Skin epidermis (tissue), 12 donors: ENCODE measurements around the gene MAPRE3.

Experiments used
- H3K27ac ChIP-seq, 21 experiments: fragments of 200-600 bp; sonication (generic) in 11 of 21; one replicate each; pipeline ENCODE4 v1.5.0; 2020; ENCODE audit warnings: mild to moderate bottlenecking in 3 of 21, inconsistent platforms in 2 of 21, moderate library complexity in 2 of 21
- H3K4me3 ChIP-seq, 7 experiments: fragments of 200-600 bp; sonication (generic) in 2 of 7; one replicate each; pipeline ENCODE4 v1.5.0; 2020; ENCODE audit warnings: inconsistent platforms in 2 of 7, mild to moderate bottlenecking in 2 of 7, moderate library complexity in 1 of 7

MAPRE3 gene

DNA sequence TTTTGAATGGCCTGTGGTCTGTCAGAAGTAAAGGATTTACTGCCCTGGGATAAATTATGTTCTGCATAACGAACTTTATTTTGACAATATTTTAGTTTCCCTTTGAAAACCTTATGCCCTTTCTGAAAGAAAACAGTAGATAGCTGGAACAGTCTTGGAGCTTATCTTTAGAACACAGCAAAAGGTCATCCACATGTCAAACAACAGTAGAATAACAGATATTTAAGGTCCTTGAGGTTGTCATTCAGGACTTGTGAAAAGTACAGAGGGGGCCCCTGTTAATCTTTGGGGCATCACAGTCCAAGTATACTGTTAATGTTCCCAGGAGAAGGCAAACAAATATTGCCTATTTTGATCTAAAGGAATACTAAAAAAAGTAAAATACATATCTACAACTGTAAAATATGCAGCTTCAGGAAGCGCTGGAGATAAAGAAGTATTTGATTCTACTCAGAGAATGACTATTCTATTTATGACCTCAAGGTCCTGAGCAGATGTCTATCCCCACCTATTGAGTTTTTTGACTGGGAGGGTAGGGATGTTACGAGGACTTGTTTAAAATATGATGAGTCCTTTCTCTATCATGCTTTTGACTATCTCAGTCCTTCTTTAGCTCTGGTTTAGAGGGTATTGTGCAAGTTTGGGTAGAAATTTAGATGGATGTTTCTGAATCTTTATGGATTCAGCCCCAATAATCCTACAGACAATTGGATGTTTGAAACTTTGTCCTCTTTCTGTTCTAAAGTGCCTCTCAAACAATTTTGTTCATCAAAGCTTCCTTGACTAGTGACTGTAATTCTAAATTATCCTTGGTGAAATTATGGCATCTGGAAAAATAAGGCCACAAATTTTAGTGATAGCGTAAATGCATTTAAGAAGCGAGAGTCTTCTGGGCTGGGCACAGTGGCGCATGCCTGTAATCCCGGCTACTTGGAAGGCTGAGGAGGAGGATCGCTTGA is 37.3 kb downstream of the MAPRE3 start:
- Histone ChIP-seq H3K4me3 (no peak overlapping the region), H3K27ac (no peak overlapping the region)

DNA sequence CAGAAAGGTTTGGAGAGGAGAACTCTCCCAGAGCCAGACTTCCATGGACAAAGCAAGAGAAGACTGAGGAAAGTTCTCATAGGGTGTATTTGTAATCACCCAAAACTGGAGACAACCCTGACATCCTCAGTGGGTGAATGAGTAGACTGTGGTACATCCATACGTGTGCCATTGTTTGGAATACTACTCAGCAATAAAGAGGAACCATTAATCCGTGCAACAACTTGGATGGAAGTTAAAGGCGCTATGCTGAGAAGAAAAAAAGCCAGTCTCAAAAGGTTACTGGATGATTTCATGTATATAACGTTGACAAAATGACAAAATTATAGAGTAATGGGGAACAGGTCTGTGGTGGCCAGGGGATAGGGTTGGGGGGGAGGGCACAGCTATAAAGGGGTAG is 38.2 kb downstream of the MAPRE3 start:
- Histone ChIP-seq H3K27ac (no peak overlapping the region), H3K4me3 (no peak overlapping the region)

DNA sequence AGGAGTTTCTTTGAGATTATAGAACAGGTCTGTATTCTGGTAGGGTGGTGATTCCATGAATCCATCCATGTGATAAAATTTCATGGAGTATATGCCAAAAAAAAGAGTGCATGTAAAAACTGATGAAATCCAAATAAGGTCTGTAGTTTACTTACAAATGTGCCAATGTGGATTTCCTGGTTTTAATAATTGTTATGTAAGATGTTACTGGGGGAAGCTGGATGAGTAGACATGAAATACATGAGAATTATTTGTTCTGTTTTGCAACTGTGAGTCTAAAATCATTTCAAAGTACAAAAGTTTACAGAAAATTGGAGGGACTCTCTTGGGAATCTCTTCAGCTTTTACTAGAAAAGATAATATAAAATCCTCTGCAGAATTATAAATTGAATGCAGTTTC is 38.6 kb downstream of the MAPRE3 start:
- H3K4me3 ChIP-seq: no peak overlapping the region
- no peak overlapping the region for H3K27ac ChIP-seq

DNA sequence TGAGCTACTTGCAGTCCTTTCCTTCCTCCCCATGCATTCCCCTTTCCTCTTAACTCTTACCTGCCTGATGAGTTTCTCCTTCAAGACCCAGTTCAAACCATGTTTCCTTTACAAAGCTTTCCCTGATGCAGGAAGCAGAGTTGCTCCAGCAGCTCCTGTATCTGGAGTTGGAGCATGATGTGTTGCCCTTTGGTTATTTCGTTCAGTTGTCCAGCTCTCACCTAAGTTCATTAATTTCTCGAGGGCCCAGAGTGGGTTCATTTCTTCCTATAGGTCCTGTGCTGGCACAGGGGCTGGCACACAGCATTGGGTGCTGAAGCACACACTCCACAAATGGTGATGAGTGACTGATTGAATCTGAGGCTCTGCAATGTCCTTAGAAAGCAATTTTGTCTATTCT is 39.3 kb downstream of the MAPRE3 start:
- Histone ChIP-seq H3K27ac (no peak overlapping the region), H3K4me3 (no peak overlapping the region)

DNA sequence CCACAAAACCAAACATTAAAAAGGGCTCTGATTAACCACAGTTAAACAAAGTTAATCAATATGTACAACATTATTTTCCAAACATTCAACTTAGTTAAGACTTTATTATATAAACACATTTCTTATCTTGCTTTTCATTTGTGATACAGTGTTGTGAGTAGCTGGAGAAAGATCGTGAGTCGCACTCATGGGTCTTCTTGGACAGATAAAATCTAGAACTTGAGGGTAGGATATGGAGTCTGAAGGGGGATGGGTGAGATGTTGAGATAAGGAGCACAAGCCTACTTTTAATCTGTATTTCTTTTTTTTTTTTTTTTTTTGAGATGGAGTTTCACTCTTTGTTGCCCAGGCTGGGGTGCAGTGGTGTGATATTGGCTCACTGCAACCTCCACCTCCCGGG is 39.7 kb downstream of the MAPRE3 start:
- Histone ChIP-seq H3K27ac (no peak overlapping the region), H3K4me3 (no peak overlapping the region)

DNA sequence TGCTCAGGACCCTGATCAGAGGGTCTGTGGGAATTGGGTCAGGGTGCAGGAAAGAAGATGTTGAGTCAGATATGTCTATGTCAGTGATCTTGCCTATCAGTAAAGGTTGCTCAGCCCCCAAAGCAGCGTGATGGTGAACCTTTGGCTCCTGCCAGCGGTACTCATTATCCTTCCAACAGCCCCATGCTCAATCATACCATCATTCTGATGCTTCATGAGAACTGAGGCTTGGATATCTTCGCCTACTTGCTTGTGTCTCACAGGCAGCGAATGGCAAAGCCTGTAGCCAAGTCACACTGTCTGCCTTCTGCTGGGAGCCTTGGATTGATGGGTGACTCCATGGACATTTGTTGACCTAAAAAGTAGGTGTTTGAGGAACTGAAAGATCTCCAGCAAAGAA is 43.3 kb downstream of the MAPRE3 start:
- Histone ChIP-seq H3K27ac (no peak overlapping the region), H3K4me3 (no peak overlapping the region)

DNA sequence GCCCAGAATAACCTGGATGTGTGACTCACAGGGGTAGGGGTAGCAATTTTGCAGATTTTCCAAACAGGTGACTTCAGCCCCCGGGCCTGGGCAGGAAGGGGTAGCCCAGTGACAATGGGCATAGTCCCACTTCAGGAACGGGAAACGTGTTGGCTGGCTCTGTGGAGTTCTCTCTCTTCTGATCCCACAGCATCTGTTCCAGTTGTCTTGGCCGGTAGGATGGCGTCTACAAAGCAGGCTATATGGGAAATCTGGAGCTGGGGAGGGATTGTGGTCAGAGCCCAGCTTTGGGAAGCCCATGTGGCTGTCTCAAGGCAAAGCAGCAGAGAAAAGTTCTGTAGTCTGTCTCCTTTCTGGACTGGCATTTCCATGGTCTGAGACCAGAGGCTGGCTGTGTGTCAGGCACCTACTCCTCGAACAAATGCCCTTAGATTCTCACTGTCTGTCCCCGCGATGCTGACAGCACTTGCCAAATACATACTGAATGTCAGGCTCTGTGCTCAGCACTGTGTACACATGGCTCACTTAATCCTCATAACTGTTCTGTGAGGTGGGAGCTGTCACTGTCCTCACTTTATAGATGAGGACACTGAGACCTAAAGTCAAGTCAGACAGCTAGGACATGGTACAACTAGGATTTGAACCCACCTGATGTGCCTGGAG is 44.5 kb downstream of the MAPRE3 start:
- Histone ChIP-seq H3K27ac (no peak overlapping the region), H3K4me3 (no peak overlapping the region)

DNA sequence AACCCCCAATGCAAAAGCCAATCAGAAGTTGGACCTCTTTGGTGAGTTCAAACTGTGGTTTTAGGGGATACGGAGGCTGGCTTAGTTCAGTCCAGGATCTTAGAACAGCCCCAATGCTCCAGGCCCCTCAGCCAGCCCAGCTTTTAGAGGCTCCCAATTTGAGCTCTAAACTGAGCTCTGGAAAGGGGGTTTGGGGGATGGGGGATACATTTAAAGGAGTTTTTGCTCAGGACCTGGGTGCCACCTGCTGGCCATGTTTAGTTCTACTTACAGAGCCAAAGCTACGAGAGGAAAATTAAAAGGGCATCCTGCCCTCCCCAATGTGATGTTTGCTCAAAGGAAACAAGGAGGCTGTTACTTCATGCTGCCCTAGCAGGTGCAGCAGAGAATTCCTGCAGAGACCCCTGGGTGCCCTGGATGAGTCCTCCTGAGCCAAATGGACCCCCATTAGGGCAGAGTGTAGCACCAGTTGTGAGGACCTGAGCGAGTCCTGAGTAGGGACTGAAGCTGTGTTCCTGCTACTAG is 46.4 kb downstream of the MAPRE3 start:
- H3K4me3 ChIP-seq: no peak overlapping the region
- no peak overlapping the region for H3K27ac ChIP-seq

DNA sequence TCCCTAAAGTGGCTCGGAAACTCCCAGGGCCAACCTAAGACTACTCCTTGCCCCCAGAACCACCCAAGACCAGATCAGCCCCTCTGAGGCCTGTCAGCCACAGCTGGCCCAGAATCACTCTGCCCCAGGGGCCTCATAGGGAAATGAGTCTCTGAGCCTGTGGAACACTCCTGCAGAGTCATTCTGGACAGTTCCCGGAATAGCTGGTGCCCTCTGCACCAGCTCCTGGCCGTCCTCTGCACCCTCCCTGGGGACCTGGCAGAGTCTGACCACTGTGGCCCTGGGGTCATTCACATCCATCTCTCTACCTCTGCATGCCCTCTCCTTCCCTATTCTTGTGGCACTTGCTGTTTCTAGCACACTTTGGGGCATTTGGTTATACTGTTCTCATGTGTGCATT is 47.7 kb downstream of the MAPRE3 start:
- H3K4me3 ChIP-seq: no peak overlapping the region
- H3K27ac ChIP-seq: no peak overlapping the region

DNA sequence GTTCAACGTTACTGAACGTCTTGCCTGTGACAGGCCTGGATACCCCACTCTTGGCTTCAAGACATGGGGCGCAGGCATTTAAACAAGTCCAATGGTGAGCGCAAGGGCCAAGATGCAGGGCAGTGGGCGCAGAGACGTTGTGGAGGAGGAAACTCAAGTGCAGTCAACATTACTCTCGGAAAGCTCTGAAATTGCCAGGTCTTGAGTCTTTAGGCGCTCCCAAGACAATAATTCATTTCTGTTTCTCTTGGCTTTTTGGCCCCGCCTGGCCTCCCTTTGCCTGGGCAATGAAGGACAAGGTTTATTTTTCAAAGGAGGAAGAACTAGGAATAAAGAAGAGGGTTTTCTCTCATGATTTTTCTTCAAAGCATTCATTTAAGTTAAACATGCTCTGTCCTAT is 49.0 kb downstream of the MAPRE3 start:
- H3K27ac ChIP-seq: peak overlapping the region in 1 of 21 experiments; percentile 54
- no peak overlapping the region for H3K4me3 ChIP-seq

DNA sequence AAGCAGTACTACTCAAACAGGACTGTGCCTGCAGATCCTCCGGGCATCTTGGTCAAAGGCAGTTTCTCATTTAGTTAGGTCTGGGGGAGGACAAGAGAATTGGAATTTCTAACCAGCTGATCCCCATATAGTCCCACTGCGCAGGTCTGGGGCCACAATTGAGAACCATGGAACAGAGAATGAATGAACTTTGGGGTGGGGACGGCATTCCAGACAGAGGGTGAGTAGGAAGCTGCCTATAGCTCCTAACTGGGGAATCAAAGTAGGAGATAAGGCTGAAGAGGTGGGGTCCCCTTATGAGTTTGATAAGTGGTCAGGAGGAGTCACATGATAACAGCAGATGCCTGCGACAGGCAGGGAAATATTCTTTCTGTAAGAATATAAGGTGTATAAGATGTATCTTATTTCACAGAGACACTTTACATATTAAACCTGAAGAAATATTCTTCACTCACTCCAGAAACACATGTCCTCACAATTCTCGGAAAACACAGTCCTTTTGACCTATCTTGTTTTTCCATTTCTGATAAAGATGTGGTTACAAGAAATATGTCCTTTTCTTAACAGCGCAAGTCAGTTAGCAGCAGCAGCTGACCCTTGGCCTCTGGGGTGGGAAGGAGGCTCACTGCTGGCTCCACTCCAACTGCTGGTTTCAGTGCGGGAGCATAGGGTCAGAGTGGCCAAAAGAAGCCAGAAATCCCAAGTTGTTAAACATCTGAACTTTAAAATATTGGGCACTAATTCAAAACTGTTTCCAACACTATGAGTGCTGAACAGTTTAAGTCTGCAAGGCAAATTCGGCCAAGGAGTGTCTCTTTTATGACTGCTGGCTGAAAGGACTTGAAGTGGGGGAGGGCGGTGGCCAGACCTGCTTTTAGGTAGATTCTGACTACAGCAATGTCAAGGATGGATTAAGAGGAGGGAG is 49.8 kb downstream of the MAPRE3 start:
- Histone ChIP-seq H3K4me3 (no peak overlapping the region), H3K27ac (peak overlapping the region in 2 of 21 experiments; percentile 21 to 54)

DNA sequence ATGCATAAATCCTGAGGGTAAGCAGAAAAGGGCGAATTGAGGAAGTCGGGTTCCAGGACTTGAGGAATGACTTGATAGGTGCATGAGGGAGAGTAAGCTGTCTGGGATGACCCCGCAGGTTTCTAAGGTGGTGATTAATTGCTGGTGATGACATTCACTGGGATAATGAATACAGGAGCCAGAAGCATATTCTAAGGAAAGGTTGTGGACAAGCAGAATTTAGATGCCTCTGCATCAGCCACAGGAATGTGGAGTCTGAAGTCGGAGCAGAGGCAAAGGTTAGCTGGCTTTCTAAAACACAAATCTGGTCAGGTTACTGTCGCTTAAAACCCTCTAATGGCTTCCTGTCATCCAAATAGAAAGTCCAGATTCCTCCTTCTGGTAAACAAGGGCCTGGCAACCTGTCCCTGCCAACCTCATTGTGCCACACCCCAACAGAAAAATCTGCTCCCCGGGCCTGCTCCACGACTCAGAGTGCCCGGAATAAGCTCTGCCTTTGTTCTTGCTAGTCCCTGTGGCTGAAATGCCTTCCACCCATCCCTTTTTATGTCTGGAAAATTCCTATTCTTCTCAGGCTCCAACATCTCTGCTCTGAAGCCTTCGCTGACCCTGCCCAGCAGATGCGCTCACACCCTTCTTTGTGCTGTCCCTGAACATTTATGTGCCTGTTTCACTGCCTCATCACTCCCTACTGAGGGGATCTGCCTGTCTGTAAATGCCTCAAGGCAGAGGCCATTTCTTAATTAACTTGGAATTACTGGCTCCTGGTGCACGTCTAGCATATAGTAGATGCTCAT is 51.0 kb downstream of the MAPRE3 start:
- Histone ChIP-seq H3K27ac (peak overlapping the region in 5 of 21 experiments; percentile 14 to 33 (median 28)), H3K4me3 (no peak overlapping the region)

DNA sequence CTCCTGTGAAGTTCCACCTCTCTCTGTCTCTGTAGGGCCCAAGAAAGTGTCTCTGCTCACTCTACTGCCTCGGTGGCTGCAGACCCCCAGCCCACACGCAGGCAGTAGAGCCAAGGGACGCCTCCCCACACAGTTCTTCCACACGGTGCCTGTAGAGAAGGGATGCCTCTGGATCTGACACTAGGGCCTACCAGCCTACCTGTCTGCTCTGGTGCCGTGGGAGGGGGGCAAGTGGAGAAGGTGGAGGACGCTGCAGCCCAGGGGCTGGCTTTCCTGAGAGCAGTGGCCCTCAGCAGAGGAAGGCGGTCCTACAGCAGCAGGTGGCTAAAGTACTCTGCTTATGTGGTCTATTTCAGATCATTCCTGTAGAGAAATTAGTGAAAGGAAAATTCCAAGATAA is 53.3 kb downstream of the MAPRE3 start:
- Histone ChIP-seq H3K27ac (peak overlapping the region in 1 of 21 experiments; percentile 7), H3K4me3 (no peak overlapping the region)

DNA sequence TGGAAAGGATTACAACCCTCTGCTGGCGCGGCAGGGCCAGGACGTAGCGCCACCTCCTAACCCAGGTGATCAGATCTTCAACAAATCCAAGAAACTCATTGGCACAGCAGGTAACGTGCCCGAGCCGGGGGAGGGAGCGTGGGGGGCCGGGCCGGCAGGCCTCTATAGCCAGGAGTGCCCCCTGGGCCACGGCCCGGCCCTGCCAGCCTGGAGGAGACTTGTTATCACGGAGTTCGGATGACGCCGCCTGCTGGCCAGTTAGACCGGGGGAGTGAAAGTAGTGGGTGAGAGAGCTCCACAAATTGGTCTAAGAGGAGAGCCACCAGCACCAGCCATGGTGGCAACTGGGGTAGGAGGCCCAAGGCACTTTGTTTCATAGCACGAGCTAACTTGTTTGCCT is 53.8 kb downstream of the MAPRE3 start:
- no peak overlapping the region for H3K27ac ChIP-seq
- H3K4me3 ChIP-seq: no peak overlapping the region

DNA sequence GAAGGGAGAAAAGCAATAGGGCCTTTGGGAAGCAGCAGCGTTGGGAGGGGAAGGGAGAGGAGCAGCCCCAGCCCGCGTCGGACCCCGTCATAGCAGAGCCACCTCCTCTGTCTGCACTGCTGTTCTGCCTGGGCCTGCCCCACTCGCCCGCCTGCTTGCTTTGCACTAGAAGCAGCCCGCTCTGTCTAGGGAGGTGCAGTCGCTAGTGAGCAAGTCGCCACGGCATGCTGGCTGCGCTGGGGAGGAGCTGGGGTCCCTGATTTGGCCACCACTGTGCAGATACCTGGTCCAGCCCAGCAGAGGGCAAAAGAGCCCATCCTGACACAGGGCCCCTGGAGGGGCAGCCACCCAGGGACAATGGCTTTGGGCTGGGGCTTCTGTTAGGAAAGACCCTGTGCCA is 54.4 kb downstream of the MAPRE3 start:
- H3K27ac ChIP-seq: no peak overlapping the region

DNA sequence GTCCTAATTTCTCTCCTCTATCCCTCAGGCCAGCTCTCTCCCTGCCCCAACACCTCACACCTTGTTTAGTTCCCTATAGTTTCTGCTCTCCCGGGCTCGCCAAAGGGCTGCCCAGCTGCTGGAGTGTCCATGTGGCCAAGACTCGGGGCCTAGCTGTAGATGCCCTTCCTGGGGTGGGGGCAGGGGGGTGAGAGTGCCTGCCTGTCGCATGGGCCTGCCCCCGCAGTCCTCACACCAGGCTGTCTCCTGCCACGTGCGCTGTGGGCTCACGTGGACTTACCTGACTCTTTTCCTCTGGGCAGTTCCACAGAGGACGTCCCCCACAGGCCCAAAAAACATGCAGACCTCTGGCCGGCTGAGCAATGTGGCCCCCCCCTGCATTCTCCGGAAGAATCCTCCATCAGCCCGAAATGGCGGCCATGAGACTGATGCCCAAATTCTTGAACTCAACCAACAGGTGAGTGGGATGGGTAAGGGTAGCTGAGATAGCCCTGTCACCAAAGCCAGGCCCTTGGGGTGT is 54.9 kb downstream of the MAPRE3 start:
- H3K27ac ChIP-seq: no peak overlapping the region
- H3K4me3 ChIP-seq: no peak overlapping the region

More for the DNA sequence above, 54.4 kb downstream of the MAPRE3 start:
- no peak overlapping the region for H3K4me3 ChIP-seq

DNA sequence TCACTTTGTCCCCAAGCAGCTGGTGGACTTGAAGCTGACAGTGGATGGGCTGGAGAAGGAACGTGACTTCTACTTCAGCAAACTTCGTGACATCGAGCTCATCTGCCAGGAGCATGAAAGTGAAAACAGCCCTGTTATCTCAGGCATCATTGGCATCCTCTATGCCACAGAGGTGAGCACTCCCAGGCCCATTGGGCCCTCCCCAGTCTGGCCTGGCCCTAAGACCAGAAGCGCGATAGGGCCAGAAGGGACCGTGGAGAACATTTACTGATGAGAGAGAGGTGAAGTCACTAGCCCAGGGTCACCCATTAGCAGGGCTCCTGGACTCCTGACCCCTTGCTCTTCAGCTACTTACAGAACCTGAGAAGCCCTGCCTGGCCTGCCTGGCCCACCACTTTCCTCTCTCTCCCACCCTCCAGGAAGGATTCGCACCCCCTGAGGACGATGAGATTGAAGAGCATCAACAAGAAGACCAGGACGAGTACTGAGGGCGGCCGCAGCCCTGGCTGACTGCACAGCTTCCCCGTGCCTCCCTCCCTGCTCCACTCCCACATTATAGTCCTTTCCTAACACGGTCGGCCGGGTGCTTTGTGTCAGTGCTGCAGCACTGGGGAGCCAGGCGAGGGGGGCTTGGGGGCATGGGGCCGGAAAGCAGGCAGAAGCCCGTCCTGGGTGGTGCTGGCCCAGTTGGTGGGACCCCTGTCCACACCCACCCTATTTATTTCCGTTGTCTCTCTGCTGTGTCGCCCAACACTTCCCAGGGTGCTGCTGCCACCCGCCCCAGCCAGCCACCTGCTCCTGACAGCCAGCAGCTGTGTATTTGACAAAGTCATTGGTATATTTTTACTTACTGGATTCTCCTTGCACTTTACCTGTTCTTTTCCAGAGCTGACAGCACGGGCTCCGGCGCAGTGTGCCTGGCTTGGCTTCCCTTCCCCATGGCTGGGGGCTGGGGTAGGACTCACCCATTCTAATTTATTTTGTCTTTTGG is 55.7 kb downstream of the MAPRE3 start:
- Histone ChIP-seq H3K4me3 (no peak overlapping the region), H3K27ac (no peak overlapping the region)

DNA sequence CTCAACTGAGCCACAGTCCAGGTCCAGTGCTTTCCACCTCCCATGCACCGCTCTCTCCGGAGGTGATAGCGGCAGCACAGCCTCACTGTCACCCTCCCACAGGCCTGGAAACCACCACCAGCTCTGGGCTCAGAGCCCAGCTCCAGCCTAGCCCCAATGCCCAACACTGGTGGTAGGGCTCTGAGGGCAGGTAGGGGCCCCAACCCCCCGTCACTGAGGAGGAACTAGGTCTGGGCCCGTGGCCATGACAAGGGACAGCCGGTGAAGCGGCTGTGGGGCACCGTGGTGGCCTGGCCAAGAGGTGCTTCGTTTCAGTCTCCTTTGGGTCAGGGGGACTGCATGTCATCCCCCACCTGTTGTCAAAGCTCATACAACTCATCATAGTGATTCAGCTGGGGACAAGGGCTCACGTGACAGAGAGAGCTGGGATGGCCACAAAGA is 56.8 kb downstream of the MAPRE3 start:
- Histone ChIP-seq H3K4me3 (no peak overlapping the region), H3K27ac (no peak overlapping the region)
